Measurements from ENCODE around the gene ACY1.
A peak's percentile ranks its signal among the peaks of the same experiment; 100 is the strongest.

ACY1 gene

DNA sequence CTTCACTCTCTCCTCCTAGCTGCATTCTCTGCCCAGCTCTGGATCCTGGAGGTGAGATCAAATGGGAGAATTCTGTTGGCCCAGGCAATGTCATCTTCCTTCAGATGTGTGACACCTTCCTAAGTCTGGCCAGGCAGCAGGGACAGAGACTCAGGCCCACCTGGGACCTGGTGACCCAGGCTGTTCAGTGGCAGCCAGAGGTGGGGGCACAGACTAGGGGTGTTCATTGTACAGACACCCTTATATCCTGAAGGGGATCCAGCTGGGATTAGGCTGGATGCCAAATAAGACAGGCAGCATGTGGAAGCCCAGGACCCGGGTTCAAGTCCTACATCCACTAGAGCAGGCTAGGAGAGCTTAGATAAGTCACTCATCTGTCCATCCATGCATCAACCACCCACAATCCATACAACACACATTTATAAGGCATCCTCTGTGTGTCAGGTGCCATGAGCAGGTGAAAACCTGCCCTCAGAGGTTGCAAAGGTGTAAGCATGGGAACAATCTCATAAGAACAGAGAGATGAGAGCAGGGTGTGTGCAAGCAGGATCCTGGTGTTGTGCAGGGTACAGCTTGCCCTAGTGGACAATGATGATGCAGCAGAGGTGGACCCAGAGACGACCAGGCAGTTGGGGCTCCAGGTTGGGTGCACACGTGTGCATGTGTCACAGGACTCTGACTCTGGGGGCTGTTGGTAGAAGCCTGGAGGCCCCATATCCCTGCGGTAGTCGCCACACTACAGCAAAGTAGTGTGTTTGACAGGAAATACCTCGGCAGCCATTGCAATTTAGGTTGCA lies 30.7 kb downstream of the ACY1 start:
- H3K9ac ChIP-seq (ENCODE audit: low read depth, low read length), result no peak overlapping the region
- H3K36me3 ChIP-seq (ENCODE audit: insufficient read depth, low read length), result no peaks in the 10 kb centered on the region
- DNase-seq (no peak), ATAC-seq (ENCODE audit: insufficient read depth, low read depth) (no peak; the same call in 2 of the 3 replicates)
- H4K20me1 ChIP-seq (ENCODE audit: insufficient read depth, low read length), result no peaks in the 10 kb centered on the region
- no peaks in the 10 kb centered on the region for H3K79me2 ChIP-seq (ENCODE audit: insufficient read depth, low read length)
- no peak overlapping the region for H3K4me3 ChIP-seq (ENCODE audit: low read depth in 1 of 2, low read length in 2 of 2)
- H3K27me3 ChIP-seq (ENCODE audit: insufficient read depth, low read length, poor library complexity), result no peaks in the 10 kb centered on the region
- no peak overlapping the region for H3K27ac ChIP-seq (ENCODE audit: low read length)
- no peak overlapping the region for H3K4me2 ChIP-seq (ENCODE audit: insufficient read depth, low read length)
- no peak for TF ChIP-seq EZH2 (IDR thresholded peaks at IDR 0.05; ENCODE audit: borderline replicate concordance, low read depth, low read length, severe bottlenecking)
- TF ChIP-seq, protein P1, sequence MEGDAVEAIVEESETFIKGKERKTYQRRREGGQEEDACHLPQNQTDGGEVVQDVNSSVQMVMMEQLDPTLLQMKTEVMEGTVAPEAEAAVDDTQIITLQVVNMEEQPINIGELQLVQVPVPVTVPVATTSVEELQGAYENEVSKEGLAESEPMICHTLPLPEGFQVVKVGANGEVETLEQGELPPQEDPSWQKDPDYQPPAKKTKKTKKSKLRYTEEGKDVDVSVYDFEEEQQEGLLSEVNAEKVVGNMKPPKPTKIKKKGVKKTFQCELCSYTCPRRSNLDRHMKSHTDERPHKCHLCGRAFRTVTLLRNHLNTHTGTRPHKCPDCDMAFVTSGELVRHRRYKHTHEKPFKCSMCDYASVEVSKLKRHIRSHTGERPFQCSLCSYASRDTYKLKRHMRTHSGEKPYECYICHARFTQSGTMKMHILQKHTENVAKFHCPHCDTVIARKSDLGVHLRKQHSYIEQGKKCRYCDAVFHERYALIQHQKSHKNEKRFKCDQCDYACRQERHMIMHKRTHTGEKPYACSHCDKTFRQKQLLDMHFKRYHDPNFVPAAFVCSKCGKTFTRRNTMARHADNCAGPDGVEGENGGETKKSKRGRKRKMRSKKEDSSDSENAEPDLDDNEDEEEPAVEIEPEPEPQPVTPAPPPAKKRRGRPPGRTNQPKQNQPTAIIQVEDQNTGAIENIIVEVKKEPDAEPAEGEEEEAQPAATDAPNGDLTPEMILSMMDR (IDR thresholded peaks at IDR 0.05; ENCODE audit: borderline replicate concordance, extremely low read depth, low read length, poor library complexity, severe bottlenecking), result no peak
- H3K4me1 ChIP-seq (ENCODE audit: insufficient read depth, low read length), result no peaks in the 10 kb centered on the region
- H3K9me3 ChIP-seq (ENCODE audit: insufficient read depth, low read length, severe bottlenecking), result no peaks in the 10 kb centered on the region
- no peak overlapping the region for H2AFZ ChIP-seq (ENCODE audit: low read depth, low read length)

DNA sequence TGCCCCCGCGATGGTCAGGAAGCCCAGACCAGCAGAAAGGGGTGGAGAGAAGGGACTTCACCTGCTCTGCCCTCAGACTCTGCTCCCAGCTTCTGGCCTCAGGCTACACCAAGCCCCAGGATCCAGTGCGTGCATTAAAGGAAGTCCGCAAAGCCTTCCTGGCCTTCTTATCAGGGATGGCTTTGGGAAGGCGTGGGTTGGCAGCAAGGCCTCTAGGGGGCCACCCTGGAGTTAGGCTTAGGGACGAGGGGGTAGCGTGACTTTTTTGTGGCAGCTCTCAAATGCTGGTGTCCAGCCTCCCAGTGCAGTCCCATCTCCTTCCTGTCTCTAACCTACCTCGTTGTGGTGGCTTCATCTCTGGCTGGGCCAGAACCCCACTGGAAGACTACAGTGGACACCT lies 31.3 kb downstream of the ACY1 start:
- H3K27me3 ChIP-seq (ENCODE audit: insufficient read depth, low read length, poor library complexity), result no peaks in the 10 kb centered on the region
- ATAC-seq (ENCODE audit: insufficient read depth, low read depth) (peak; percentile 52; the same call in 2 of the 3 replicates), DNase-seq (no peak)
- H3K36me3 ChIP-seq (ENCODE audit: insufficient read depth, low read length), result no peaks in the 10 kb centered on the region
- H3K9me3 ChIP-seq (ENCODE audit: insufficient read depth, low read length, severe bottlenecking), result no peaks in the 10 kb centered on the region
- H3K79me2 ChIP-seq (ENCODE audit: insufficient read depth, low read length), result no peaks in the 10 kb centered on the region
- H3K27ac ChIP-seq (ENCODE audit: low read length), result no peak overlapping the region
- H3K4me3 ChIP-seq (ENCODE audit: low read depth in 1 of 2, low read length in 2 of 2), result no peak overlapping the region
- H3K9ac ChIP-seq (ENCODE audit: low read depth, low read length), result no peak overlapping the region
- no peak overlapping the region for H2AFZ ChIP-seq (ENCODE audit: low read depth, low read length)
- H4K20me1 ChIP-seq (ENCODE audit: insufficient read depth, low read length), result no peaks in the 10 kb centered on the region
- TF ChIP-seq, protein P1 (IDR thresholded peaks at IDR 0.05; ENCODE audit: borderline replicate concordance, extremely low read depth, low read length, poor library complexity, severe bottlenecking), result peak; percentile 51
- TF ChIP-seq EZH2 (IDR thresholded peaks at IDR 0.05; ENCODE audit: borderline replicate concordance, low read depth, low read length, severe bottlenecking), result no peak
- no peak overlapping the region for H3K4me2 ChIP-seq (ENCODE audit: insufficient read depth, low read length)
- H3K4me1 ChIP-seq (ENCODE audit: insufficient read depth, low read length), result no peaks in the 10 kb centered on the region

DNA sequence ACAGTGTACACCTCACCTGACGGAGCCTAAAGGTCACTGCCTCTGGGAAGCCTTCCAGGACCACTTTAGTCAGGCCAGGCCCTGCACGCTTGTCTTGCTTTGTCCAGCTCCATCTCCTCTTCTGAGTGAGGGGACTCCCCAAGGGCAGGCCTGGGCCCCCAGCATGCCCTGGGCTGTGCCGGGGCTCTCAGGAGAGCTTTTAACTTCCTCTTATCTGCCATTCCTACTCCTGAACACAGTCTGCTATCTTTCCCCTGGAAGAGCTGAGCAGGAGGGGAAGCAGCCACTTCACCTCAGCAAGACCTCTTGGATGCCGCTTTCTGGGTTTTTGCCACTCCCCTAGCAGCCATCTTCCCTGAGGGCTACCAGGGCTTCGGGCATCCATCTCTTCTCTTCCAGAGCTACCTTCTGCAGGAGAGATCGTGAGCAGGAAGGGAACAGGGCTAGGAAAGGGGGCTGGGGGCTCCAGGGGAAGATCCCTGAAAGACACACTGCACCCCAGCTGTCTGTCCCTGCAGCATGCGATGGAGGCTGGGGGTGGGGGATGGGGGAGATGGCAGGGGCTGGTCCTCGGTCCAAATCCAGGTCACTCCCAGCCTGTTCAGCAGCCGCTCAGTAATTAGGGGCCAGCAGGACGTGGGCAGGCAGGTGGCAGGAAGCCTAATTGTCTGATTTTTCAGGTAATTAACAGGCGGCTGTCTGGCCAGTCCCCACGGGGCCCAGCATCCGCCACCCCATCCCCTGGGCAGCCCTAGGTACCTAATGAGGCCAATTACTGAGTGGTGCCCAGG lies 32.3 kb downstream of the ACY1 start:
- no peak overlapping the region for H3K4me2 ChIP-seq (ENCODE audit: insufficient read depth, low read length)
- H3K9me3 ChIP-seq (ENCODE audit: insufficient read depth, low read length, severe bottlenecking), result no peaks in the 10 kb centered on the region
- TF ChIP-seq, protein P1 (IDR thresholded peaks at IDR 0.05; ENCODE audit: borderline replicate concordance, extremely low read depth, low read length, poor library complexity, severe bottlenecking), result no peak
- TF ChIP-seq EZH2 (IDR thresholded peaks at IDR 0.05; ENCODE audit: borderline replicate concordance, low read depth, low read length, severe bottlenecking), result no peak
- no peak for ATAC-seq (ENCODE audit: insufficient read depth, low read depth)
- no peak for DNase-seq
- H3K4me3 ChIP-seq (ENCODE audit: low read depth in 1 of 2, low read length in 2 of 2), result no peak overlapping the region
- H3K9ac ChIP-seq (ENCODE audit: low read depth, low read length), result no peak overlapping the region
- H3K27me3 ChIP-seq (ENCODE audit: insufficient read depth, low read length, poor library complexity), result no peaks in the 10 kb centered on the region
- no peaks in the 10 kb centered on the region for H3K79me2 ChIP-seq (ENCODE audit: insufficient read depth, low read length)
- no peaks in the 10 kb centered on the region for H3K36me3 ChIP-seq (ENCODE audit: insufficient read depth, low read length)
- H3K27ac ChIP-seq (ENCODE audit: low read length), result no peak overlapping the region
- no peak overlapping the region for H2AFZ ChIP-seq (ENCODE audit: low read depth, low read length)
- no peaks in the 10 kb centered on the region for H4K20me1 ChIP-seq (ENCODE audit: insufficient read depth, low read length)
- H3K4me1 ChIP-seq (ENCODE audit: insufficient read depth, low read length), result no peaks in the 10 kb centered on the region

All from DND-41 (cell line).